GM12801 (cell line): Measurements from ENCODE around the gene KCNJ6.

Experiments used
- CTCF ChIP-seq: IDR thresholded peaks from one replicate; pipeline ENCODE4 v1.5.1; 2011; ENCODE audit warnings: control low read depth; ENCODE audit not compliant: insufficient read length; ENCODE audit errors: extremely low read depth

The KCNJ6 gene

GRCh38 chr21:37619464-37619974 is 296.7 kb downstream of the KCNJ6 start:
- no peak for TF ChIP-seq CTCF

GRCh38 chr21:37618081-37618480 is 298.2 kb downstream of the KCNJ6 start:
- no peak for TF ChIP-seq CTCF

- no peak for TF ChIP-seq CTCF
Observed at GRCh38 chr21:37615962-37616361, 300.3 kb downstream of the KCNJ6 start.

- no peak for TF ChIP-seq CTCF
Observed at GRCh38 chr21:37614351-37614875, 301.8 kb downstream of the KCNJ6 start.

GRCh38 chr21:37607081-37607480 is 309.2 kb downstream of the KCNJ6 start:
- TF ChIP-seq CTCF, result no peak

GRCh38 chr21:37606549-37606948 is 309.7 kb downstream of the KCNJ6 start:
- TF ChIP-seq CTCF, result no peak

- TF ChIP-seq CTCF, result no peak
Observed at GRCh38 chr21:37605006-37605405, 311.3 kb downstream of the KCNJ6 start.
